SK-N-DZ (cell line): ENCODE measurements around the gene PDYN.

Experiments used
- DNase-seq: peaks from one replicate; pipeline ENCODE4 v3.0.0-alpha.2; 2015; ENCODE audit warnings: low spot score

Gene PDYN

DNA sequence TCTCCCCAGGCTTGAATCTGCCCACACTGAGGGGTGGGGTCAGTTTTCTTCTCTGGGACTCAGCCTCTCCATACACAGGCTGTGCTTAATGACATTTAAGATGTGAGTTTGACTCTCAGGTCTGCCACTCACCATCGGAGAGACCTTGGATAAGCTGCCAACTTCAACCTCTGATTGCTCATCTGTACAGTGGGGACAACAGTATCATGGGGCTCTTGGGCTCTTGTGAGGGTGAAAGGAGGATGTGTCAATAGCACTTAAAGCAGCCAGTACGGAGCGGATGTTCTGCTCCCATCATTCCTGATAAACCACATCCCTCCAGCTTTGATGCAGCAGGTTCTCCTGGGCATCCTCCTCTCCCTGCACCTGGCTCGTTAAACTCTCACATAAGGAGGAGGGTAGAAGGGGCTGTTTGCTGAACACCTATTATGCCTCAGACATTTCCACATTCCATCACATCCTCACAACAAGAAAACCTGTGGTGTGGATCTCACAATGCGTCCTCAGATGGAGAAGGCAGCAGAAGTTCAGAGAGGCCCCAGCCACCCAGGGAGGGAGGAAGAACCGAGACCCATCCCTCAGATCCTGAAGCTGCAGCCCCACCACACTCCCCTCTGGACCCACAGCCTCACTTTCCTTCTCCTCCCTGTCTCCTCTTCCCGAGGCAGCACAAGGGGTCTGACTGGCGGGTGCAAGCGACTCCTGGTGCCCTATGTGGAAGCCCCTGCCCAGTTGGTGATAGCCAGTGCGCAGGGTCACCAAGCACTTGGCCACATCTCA is 1.9 kb upstream of the PDYN start:
- no peak for DNase-seq

DNA sequence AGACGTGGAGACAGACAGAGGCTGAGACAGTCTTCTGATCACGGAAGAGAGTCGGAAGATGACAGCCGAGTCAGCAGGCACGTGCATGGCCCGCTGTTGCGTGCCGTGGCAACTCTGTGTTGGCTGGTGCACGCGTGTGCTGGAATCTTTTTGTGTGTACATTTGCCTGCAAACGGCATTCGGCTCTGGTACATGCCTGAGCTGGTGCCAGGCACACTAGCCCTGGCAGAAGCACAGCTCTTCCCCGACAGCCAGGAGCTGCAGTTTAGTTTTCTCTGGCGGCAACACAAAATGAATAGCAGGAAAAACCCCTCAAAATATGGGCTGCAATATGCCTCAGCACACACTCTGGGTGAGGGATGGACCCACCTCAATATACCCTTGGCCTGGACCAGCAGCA is 769 bp upstream of the PDYN start:
- DNase-seq, result no peak

- DNase-seq, result no peak
Observed at GRCh38 chr20:1992359-1993110, 1.3 kb downstream of the PDYN start.

GRCh38 chr20:1987826-1988225 is 6.0 kb downstream of the PDYN start:
- no peak for DNase-seq

DNA sequence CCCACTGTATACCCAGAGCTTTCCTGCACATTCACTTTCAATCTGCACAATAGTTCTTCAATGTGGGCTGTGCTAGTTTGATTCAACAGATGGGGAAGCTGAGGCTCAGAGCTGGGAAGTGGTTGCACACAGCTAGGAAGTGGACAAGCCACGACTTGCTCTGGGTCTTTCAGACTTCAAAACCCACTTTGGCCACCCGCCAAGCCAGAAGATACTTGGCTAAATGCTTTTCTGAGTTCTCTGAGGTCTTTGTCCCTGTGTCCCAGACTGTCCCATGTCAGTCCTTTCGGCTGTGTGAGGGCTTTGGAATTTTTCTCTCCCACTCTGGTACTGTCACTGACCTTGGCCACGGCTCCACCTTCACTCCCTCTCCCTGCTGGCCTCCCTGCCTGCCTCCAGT is 10.6 kb downstream of the PDYN start:
- no peak for DNase-seq

GRCh38 chr20:1982686-1983085 is 11.2 kb downstream of the PDYN start:
- no peak for DNase-seq

DNA sequence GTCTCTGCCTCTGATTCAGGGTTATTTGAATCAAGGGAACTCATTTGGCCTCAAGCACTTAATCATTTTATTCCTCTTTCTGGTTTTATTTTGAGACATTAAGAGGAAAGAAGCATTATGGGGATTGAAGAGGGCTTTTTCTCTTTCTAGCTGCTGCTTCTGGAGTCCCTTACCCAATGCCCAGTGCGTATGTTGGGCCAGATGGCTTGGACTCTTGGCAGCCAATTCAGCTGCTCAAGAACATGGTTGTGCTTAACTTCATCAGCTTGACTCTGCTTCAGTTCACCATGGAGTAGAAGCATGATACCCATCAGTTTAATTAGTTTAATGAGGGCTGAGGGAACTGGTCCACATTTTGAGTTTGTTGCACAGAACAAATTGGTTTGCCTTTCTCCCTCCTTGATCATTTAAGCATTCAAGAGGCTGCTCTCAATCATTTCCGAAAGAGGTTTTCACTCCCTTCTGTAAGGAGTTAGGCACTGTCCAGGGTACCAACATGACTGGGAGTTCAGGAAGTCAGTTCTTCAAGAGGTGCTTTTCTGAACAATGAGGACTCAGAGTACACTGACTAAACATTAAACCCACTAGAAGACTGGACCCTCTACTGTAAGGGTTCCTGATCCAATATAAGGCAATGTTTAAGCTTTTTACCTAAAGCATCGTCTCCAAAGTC is 14.6 kb downstream of the PDYN start:
- no peak for DNase-seq

DNA sequence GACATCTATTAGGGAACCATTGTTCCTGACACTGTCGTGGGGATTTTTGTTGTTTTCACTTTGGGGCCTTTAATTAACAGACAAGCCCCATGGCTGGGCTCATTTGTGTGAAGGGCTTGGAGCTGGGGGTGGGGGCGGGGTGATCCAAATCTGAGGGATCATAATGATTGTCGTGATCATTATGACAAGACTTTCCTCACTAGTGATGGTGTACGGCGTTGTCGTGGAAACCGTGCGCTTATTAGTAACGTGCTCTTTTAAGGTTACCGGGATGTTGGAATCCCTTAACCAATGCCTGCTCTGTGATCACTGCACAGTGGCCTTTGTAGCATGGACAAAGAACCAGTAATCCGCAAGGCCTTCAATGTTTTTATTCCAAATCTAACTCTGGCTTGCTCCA is 18.6 kb downstream of the PDYN start:
- DNase-seq, result no peak

- no peak for DNase-seq
Observed at GRCh38 chr20:1973601-1974440, 20.0 kb downstream of the PDYN start.

DNA sequence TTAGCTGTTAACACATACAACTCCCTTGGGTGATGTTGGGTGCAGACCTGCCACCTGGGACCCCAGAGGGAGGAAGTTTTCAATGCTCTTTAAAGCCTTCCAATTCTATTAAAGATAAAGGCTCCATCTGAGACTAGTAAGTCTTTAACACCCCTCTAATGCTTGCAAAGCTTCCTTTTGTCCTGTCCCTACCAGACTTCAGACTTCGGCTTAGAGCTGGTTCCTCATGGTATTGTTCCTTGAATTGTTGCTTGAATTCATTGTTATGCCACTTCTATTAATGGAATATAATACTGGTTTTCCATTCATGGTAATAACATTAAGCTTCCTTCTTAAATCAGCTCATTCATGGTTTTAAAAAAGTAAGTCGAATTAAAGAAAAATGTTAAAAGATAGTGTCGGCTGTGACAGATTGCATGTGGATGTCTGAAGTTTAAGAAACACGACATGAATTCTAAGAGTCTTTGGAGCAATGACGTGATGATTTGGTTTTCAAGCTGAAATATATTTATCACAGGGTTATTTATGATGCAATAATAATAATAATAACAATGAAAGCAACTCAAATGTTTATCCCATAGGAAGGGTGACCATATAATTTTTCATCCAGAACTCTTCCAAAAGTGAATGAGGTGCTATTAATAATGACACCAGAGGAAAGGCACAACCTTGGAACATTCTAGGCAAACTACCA is 21.8 kb downstream of the PDYN start:
- DNase-seq, result no peak

GRCh38 chr20:1968964-1969363 is 24.9 kb downstream of the PDYN start:
- peak; percentile 40 for DNase-seq

DNA sequence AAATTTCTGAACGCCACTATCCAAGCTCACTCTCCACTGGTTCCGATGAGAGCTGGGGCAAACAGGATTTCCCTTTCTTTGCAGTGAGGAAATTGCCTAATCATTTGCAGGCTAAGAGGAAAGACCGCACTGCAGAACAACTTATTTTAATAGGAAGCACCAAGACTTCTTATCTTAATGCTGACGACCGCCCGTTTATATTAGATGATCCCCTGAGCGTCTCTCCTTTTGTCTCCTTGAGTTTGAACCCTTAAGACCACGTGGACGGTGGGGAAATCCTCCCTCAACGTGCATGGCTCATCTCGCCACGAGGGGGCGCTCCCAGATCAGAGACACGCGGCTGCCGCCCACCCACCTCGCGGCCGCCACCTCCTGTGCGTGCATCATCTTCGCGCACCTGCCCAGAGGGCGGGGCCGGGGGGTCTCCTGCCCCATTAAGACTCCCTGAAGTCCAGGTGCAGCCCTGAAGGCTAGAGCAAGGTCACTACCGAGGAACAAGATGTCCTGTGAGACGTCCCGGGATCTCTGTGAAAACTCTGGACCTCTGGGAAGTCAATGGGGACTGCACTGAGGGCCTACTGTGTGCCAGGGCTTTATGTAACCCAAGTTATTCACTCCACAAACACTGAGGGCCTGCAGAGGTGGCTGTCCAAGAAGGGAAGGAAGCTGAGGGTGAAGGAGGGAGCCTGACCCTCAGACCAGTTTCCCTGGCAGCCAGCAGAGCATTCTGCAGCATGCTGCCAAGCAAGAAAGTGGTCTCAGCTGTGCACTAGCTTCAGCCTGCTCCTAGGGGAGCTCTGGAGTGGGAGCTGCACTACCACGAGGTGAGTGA is 28.1 kb downstream of the PDYN start:
- DNase-seq, result peak; percentile 71

GRCh38 chr20:1964659-1965405 is 29.0 kb downstream of the PDYN start:
- DNase-seq, result no peak

DNA sequence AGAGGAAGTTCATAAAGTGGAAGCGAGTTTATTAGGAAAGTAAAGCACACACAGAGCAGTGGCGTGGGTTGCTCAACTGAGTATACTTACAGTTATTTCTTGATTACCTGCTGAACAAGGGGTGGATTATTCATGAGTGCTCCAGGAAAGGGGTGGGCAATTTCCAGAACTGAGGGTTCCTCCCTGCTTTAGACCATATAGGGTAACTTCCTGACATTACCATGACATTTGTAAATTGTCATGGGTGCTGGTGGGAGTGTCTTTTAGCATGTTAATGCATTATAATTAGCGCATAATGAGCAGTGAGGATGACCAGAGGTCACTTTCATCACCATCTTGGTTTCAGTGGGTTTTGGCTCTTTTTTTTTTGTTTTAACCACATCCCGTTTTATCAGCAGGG is 29.8 kb downstream of the PDYN start:
- DNase-seq, result no peak

DNA sequence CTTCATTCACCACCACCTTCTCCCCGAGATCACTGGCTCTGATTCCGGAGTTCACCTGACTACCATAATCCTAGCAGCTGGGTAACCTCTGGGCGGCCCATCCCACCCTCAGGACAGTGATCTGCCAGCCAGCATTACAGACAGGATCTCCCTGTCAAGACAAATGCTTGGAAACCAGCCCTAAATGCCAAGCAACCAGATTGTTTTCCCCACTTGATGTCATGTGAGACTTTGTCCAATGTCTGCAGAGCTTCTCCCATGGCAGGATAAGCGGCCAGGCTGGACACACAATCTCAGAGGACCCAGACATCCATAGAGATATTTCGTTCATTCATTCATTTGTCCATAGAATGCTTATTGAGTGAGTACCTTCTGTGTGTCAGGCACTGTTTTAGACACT is 32.5 kb downstream of the PDYN start:
- DNase-seq, result no peak

DNA sequence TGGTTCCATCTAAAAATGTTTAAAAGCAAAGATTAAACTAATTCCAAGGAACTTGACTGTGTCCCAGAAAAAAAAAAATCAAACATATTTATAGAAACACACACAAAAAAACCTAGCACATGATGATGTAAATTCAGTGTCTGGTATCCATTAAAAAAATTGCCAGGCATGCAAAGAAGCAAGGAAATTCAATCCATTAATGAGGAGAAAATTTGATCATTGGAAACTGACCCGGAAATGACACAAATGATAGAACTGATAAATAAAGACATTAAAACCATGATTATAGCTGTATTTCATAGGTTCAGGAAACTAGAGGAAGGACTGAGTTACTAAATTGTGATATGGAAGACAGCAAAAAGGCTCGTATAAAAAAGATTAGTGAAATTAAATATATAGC is 34.7 kb downstream of the PDYN start:
- no peak for DNase-seq

DNA sequence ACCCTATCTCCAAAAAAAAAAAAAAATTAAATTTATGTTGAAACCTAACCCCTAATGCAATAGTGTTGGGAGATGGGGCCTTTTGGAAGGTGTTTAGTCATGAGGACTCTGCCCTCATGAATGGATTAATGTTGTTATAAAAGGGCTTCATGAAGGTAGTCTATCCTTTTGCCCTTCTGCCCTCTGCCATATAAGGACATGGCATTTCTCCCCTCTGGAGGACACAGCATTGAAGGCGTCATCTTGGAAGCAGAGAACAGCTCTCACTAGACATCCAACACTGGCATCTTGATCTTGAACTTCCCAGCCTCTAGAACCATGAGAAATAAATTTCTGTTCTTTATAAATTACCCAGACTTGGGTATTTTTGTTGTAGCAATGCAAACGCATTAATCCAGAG is 35.4 kb downstream of the PDYN start:
- no peak for DNase-seq

DNA sequence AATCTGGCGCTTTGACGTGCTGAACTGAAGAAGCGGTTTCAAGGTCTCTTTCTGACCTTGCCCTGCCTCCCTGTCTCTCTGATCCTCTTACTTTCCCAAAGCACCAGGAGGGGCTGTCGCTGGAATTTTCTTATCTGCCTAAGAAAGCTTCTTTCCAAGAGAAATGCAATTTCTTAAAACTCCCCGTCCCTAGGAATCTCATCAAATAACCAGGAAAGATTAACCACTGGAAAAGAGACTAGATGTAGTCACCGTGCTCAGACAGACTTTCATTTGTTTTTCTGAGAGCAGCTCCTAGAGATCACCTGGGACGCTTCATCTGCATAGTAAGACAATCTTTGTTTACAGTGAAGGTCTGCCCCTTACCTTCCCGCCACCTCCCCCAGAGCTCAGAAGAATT is 38.6 kb downstream of the PDYN start:
- DNase-seq, result no peak

- DNase-seq, result no peak
Observed at GRCh38 chr20:1953621-1954020, 40.2 kb downstream of the PDYN start.
